Activated CD8-positive, alpha-beta T cell treated with anti-CD3 and anti-CD28 coated beads for 36 hours (primary cell): ENCODE measurements around the gene PHLDA1. TPM values are rescaled to one million over a fixed set of nuclear protein-coding genes. Genes with fewer than 3 reads are reported as not detected.
"Not testable (repeated sequence)": the region's sequence is repeated elsewhere in the genome, so short reads cannot be mapped to it uniquely, and the experiment has no call there.

Experiments
- ATAC-seq: fragments of 200-7000 bp; cut with Tn5 transposase; one replicate; pipeline ENCODE4 v1.10.0; 2021; ENCODE audit warnings: mild to moderate bottlenecking, moderate library complexity
- CTCF ChIA-PET: fragments of 350-600 bp; sonication (Branson Sonifier 250); formaldehyde crosslinking; loops from one replicate; lab custom pipeline; 2021; ENCODE audit warnings: antibody characterized with exemption; lab: Charles Lee
- POLR2A ChIA-PET: fragments of 350-600 bp; sonication (Branson Sonifier 250); formaldehyde crosslinking; loops from one replicate; lab custom pipeline; 2021; ENCODE audit warnings: antibody characterized with exemption; lab: Charles Lee
- DNase-seq: peaks from one replicate; pipeline ENCODE4 v3.0.0-alpha.2; 2020
- H3K27ac Mint-ChIP-seq: one replicate; pipeline ENCODE4 v1.8.0; 2021; ENCODE audit warnings: mild to moderate bottlenecking, mixed read lengths
- H3K27me3 Mint-ChIP-seq: one replicate; pipeline ENCODE4 v1.8.0; 2021; ENCODE audit warnings: mixed read lengths
- H3K36me3 Mint-ChIP-seq: one replicate; pipeline ENCODE4 v1.8.0; 2021; ENCODE audit warnings: low read depth, mixed read lengths
- H3K4me1 Mint-ChIP-seq: one replicate; pipeline ENCODE4 v1.8.0; 2021; ENCODE audit warnings: low read depth, mixed read lengths
- H3K4me3 Mint-ChIP-seq: one replicate; pipeline ENCODE4 v1.8.0; 2021; ENCODE audit warnings: mild to moderate bottlenecking, moderate library complexity, mixed read lengths
- H3K9me3 Mint-ChIP-seq: one replicate; pipeline ENCODE4 v1.8.0; 2021; ENCODE audit warnings: mixed read lengths
- intact Hi-C: fragments of 100-400 bp; cut with micrococcal nuclease; formaldehyde crosslinking; loops from one replicate; pipeline ENCODE4 v1.10.0; 2022
- total RNA-seq, 2 experiments: library from RNA; stranded (reverse); gene quantifications; one replicate each; pipeline ENCODE4 v1.2.3, GENCODE V29; 2021
- TF ChIP-seq, protein P1 (sequence below): fragments of 200-600 bp; IDR thresholded peaks from one replicate; pipeline ENCODE4 v1.8.0; 2022; ENCODE audit warnings: antibody characterized with exemption, mild to moderate bottlenecking

PHLDA1 gene
- total RNA-seq, 2 experiments from 2014 or later = 33.9 to 35.0 TPM

- POLR2A ChIA-PET = interaction anchor here (0.7 to 1.4 kb wide), 2 partner anchors 34 to 45 kb away, joined by 3 read pairs; no protein-coding TSS in a partner anchor
- Mint-ChIP-seq H3K36me3 (peaks cover 6% of the 10 kb centered on the region), H3K27me3 (peaks cover 5% of the 10 kb centered on the region), H3K27ac (peak overlapping the region; percentile 7), H3K4me3 (no peak overlapping the region), H3K4me1 (peaks cover 56% of the 10 kb centered on the region), H3K9me3 (peaks cover 17% of the 10 kb centered on the region)
- ATAC-seq = no peak
- no peak for DNase-seq
- TF ChIP-seq, protein P1, sequence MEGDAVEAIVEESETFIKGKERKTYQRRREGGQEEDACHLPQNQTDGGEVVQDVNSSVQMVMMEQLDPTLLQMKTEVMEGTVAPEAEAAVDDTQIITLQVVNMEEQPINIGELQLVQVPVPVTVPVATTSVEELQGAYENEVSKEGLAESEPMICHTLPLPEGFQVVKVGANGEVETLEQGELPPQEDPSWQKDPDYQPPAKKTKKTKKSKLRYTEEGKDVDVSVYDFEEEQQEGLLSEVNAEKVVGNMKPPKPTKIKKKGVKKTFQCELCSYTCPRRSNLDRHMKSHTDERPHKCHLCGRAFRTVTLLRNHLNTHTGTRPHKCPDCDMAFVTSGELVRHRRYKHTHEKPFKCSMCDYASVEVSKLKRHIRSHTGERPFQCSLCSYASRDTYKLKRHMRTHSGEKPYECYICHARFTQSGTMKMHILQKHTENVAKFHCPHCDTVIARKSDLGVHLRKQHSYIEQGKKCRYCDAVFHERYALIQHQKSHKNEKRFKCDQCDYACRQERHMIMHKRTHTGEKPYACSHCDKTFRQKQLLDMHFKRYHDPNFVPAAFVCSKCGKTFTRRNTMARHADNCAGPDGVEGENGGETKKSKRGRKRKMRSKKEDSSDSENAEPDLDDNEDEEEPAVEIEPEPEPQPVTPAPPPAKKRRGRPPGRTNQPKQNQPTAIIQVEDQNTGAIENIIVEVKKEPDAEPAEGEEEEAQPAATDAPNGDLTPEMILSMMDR = no peak
- CTCF ChIA-PET = interaction anchor here (1.1 to 1.3 kb wide), 2 partner anchors 38 to 45 kb away, joined by 3 read pairs; partner anchors contain the start of gene PHLDA1
- intact Hi-C loops = no loop called here
These were observed 45.4 kb downstream of the PHLDA1 start for GRCh38 chr12:75986001-75986746.

DNA sequence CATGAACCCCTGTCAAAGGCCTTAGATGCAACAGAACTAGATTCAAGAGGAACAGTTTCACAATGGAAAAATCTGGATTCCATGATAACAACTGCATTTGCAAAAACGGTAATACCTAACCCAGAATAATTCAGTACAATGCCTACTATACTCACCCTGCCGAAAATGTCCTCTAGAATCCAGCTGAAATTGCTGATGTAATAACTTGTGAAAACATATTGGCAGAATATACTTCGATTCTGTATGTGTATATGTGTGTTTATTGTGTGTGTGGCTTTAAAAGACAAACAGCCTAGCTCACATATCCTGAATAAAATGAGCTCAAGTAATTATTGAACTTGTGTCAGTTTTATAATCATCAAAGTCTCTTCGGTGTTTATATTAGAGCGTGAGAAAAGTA, 46.0 kb downstream of the PHLDA1 start:
- DNase-seq (no peak), ATAC-seq (no peak)
- POLR2A ChIA-PET = no interaction called here
- TF ChIP-seq, protein P1 = no peak
- H3K27ac Mint-ChIP-seq = peak overlapping the region; percentile 58
- peaks cover 17% of the 10 kb centered on the region for H3K9me3 Mint-ChIP-seq
- peaks cover 60% of the 10 kb centered on the region for H3K4me1 Mint-ChIP-seq
- no peak overlapping the region for H3K4me3 Mint-ChIP-seq
- peaks cover 6% of the 10 kb centered on the region for H3K36me3 Mint-ChIP-seq
- intact Hi-C loops = no loop called here
- CTCF ChIA-PET = interaction anchor here (1.1 kb wide), 1 partner anchor 46 kb away, joined by 3 read pairs; the partner anchor contains the start of gene PHLDA1
- H3K27me3 Mint-ChIP-seq = peaks cover 5% of the 10 kb centered on the region

DNA sequence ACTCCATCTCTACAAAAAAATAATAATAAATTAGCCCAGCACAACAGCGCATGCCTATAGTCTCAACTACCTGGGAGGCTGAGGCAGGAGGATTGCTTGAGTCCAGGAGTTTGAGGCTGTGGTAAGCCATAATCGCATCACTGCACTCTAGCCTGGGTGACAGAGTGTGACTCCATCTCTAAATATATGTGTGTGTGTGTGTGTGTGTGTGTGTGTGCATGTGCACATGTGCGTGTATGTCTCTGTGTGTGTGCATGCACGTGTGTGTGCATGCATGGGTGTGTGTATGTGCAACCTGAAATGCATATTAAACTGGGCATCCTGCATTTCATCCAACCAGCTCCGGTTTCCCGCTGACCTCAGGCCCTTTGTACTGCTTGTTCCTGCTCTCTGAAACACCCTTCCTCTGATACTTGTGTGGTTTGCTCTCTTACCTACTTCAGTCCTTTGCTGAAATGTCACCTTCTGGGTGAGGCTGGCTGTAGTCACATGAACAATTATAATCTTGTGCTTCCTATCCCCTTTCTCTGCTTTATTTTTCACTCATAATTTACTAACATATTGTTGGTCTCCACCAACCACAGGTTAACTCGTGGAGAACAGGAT, 46.9 kb downstream of the PHLDA1 start:
- TF ChIP-seq, protein P1 = no peak
- Mint-ChIP-seq H3K27ac (no peak overlapping the region), H3K4me3 (no peak overlapping the region), H3K36me3 (peaks cover 6% of the 10 kb centered on the region), H3K27me3 (peaks cover 1% of the 10 kb centered on the region), H3K9me3 (peaks cover 17% of the 10 kb centered on the region), H3K4me1 (peaks cover 62% of the 10 kb centered on the region)
- ChIA-PET POLR2A (no interaction called here), CTCF (no interaction called here)
- peak; percentile 16 for DNase-seq
- ATAC-seq = peak; percentile 74
- intact Hi-C loops = no loop called here

DNA sequence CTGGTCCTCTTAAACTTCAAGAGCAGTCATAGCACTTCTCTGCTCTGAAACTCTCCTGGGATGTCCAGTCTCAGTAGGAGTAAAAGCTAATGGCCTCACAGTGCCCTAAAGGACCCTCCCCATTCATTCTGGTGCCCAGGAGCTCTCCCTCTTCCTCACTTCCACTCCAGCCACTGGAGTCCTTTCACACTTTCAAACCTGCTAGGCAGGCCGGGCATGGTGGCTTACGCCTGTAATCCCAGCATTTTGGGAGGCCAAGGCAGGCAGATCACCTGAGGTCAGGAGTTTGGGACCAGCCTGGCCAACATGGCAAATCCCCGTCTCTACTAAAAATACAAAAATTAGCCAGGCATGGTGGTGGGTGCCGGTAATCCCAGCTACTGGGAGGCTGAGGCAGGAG, 47.7 kb downstream of the PHLDA1 start:
- H3K36me3 Mint-ChIP-seq, CTCF ChIA-PET, ATAC-seq, DNase-seq, intact Hi-C loops, H3K27ac Mint-ChIP-seq, H3K4me3 Mint-ChIP-seq, H3K27me3 Mint-ChIP-seq: not testable (repeated sequence)
- POLR2A ChIA-PET = interaction anchor here (0.8 kb wide), 1 partner anchor 97 kb away, joined by 3 read pairs; no protein-coding TSS in a partner anchor
- H3K9me3 Mint-ChIP-seq = peaks cover 13% of the 10 kb centered on the region
- H3K4me1 Mint-ChIP-seq = peaks cover 71% of the 10 kb centered on the region

DNA sequence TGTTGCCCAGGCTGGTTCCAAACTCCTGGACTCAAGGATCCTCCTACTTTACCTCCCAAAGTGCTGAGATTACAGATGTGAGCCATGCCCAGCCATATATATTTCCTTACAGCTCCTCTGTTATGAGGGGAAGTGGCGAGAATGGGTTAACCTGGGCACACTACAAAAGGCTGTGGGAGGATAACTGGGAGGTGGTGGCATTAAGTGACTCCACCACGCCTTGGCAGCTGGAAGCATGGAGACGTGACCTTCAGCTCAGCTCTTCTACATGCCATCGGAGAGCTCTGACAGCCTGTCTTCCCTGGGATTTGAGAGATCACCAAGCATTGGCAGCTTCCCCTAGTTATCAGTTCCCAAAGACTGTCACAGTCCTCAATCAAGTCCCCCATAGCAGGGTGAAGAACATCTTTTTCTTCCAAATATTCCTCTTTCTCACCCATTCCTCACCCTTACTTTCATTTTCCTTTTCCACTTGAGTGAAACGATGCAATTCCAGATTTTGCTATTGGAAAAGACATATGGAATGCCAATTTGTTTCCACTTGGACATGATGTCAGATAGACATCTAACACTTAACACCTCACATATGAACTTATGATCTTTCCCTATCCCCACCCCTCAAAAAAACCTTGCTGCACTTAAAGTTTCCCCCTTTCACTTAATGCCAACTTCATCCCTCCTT, 48.5 kb downstream of the PHLDA1 start:
- Mint-ChIP-seq H3K27me3 (no peaks in the 10 kb centered on the region), H3K27ac (peak overlapping the region; percentile 37), H3K9me3 (peaks cover 6% of the 10 kb centered on the region), H3K4me1 (peaks cover 78% of the 10 kb centered on the region), H3K36me3 (peaks cover 3% of the 10 kb centered on the region), H3K4me3 (no peak overlapping the region)
- TF ChIP-seq, protein P1 = no peak
- ATAC-seq (no peak), DNase-seq (no peak)
- ChIA-PET POLR2A (no interaction called here), CTCF (no interaction called here)
- intact Hi-C loops = no loop called here
